CD4-positive, alpha-beta T cell treated with Interferon gamma for 1 hour (primary cell): Measurements from ENCODE around the gene IRF9.
"Not testable (repeated sequence)": the region's sequence is repeated elsewhere in the genome, so short reads cannot be mapped to it uniquely, and the experiment has no call there.

Source experiments
- DNase-seq: peaks from one replicate; pipeline ENCODE4 v3.0.0-alpha.2; 2020

The IRF9 gene

DNA sequence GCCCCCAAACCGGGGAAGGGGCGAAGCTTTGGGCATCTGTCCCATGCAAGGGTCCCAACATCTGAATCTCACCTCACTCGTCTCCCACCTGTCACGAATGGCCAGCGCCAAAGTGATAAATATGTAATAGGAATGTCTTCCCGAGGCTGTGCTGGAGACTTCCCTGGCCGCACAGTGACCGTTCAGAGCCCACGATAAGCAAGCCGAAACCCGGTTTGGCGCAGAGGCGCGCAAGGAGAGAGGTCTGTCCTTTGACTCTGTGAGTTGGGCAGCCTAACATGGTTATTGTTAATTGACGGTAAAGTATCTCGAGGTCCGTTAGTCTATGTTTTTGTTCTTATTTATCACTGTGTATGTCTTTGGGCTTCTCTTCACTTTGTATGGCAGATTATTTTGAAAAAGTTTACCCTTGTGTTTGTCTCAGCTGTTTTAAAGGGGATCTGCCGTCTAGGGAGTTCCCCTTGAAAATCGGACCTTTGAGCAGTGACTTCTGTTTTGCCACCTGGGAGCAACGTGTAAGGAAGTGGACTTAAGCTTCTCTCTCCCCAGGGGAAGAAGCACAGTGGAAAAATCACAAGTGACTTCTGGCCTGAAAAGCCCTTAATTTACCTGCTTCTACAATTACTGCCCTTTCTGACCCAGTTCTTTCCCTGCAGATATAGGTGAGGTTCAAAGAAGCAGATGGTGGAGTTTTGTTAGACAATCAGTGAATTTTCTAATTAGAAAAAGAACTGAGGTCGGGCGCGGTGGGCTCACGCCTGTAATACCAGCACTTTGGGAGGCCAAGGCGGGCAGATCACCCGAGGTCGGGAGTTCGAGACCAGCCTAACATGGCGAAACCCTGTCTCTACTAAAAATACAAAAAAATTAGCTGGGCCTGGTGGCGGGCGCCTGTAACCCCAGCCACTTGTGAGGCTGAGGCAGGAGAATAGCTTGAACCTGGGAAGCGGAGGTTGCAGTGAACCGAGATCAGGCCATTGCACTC is 35.3 kb downstream of the IRF9 start:
- no peak for DNase-seq

GRCh38 chr14:24197056-24197450 is 36.0 kb downstream of the IRF9 start:
- DNase-seq = no peak

GRCh38 chr14:24198814-24199524 is 37.9 kb downstream of the IRF9 start:
- no peak for DNase-seq

GRCh38 chr14:24202538-24202937 is 41.5 kb downstream of the IRF9 start:
- DNase-seq = not testable (repeated sequence)

- not testable (repeated sequence) for DNase-seq
Measured at GRCh38 chr14:24203249-24203886, 42.3 kb downstream of the IRF9 start.

GRCh38 chr14:24204163-24205146 is 43.4 kb downstream of the IRF9 start:
- DNase-seq = no peak

GRCh38 chr14:24206260-24207103 is 45.4 kb downstream of the IRF9 start:
- DNase-seq = no peak

DNA sequence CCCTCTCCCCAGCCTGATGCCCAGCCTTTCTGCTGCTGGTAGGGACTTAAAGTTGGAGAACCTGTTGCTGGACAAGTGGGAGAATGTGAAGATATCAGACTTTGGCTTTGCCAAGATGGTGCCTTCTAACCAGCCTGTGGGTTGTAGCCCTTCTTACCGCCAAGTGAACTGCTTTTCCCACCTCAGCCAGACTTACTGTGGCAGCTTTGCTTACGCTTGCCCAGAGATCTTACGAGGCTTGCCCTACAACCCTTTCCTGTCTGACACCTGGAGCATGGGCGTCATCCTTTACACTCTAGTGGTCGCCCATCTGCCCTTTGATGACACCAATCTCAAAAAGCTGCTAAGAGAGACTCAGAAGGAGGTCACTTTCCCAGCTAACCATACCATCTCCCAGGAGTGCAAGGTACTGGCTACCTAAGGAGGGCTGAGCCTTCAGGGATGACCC is 46.1 kb downstream of the IRF9 start:
- peak; percentile 36 for DNase-seq

- DNase-seq = no peak
Measured at GRCh38 chr14:24207625-24208024, 46.6 kb downstream of the IRF9 start.

- DNase-seq = no peak
Measured at GRCh38 chr14:24211311-24211710, 50.2 kb downstream of the IRF9 start.

DNA sequence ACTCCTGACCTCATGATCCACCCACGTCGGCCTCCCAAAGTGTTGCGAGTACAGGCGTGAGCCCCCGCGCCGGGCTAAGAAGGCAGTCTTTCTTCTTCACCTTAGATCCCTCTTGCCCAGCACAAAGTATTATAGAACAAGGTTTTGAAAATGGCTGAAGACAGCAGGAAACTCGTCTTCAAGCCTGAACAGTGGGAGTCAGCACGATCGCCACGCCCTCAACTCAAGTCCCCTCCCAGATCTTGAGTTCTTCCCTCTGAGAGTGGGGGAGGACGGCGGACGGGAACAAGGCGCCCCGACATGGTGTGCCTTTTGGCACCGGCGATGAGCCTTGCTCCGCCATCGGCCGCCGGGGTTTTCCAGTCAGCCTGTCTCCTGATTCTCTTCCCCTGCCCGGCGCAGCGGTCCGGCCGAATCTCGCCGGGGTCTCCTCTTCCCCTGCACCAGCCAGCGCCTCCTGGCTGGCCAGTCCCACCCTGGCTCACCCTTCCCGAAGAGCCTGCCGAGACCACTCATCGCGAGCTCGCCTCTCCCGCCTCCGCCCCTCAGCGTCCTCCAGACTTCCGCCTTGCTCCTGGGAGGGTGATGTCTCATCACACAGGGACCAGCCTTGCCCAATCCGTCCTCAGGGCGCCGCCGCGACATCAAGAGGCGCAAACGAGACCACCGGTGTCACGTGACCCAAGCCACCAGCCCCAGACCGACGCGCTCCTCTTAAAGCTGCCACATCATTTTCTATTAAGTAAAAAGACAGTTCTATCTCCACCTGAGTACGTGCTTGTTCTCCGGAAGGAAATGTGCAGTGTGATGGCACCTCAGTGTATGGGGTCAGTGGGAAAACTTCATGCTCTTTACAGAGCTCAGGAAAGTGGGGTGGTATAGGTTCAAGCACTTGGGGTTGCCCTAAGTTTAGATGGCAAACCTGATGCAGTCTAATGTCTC is 52.1 kb downstream of the IRF9 start, which contains the start of gene CHMP4A:
CHMP4A (minus strand) TSS at position 565 of the 942 bp plus-strand sequence; CDS start at position 516, 49 bp downstream.
- peak; percentile 97 for DNase-seq

- DNase-seq = no peak
Measured at GRCh38 chr14:24213866-24214662, 53.0 kb downstream of the IRF9 start.

DNA sequence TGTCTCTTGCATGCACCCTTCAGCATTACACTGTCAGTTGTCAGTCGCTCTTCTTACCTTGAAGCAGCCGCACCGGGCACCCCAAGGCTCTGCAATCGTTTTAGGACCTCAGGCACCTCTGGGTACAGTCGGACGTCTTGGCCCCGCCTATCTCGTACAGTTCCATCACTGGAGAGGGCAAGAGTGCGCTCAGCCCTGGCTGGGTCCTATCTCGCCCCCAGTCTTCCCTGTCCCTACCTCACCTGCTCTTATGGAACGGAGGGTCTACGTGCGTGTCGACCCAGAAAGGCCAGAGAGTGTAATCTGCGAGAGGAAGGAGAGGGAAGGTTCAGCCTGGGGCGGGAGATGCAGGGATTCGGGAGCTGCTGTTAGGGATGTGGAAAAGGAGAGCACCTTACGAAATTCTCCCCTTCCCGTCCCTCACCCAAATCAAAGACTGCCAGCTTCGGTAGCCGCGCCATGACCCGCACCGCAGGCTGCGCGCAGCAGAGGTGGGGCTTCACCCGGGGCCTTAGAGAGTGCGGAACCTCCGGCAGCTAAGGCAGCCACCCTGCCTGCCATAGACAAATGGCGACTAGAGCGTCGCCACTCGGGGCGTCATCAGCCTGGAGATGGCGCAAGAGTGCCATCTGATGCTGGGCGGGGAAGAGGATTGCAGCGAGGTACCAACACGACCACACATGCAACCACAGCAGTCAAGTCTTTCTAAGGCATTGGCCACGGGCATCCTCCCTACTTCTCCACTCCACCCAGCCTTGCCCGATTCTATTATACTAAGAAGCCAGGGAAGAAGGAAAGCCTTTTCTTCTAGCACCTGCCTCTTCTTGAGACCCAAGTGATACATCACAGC is 54.7 kb downstream of the IRF9 start, which contains the start of gene MDP1:
MDP1 (minus strand) TSS at position 572 of the 850 bp plus-strand sequence; CDS start at position 461, 111 bp downstream.
- DNase-seq = peak; percentile 90
